HG03432 (cell line): Measurements from ENCODE around the gene SLX9.

Source experiments
- ATAC-seq: cut with Tn5 transposase; IDR thresholded peaks from one replicate; pipeline ENCODE4 v1.9.1; 2021; ENCODE audit warnings: mild to moderate bottlenecking, moderate library complexity; ENCODE audit not compliant: unreplicated experiment

SLX9 gene

GRCh38 chr21:44957047-44957831 lies 17.4 kb downstream of the SLX9 start:
- no peak for ATAC-seq

- no peak for ATAC-seq
Measured at GRCh38 chr21:44957901-44958451, 18.1 kb downstream of the SLX9 start.

GRCh38 chr21:44958471-44959191 lies 18.8 kb downstream of the SLX9 start:
- ATAC-seq = no peak

GRCh38 chr21:44959376-44960091 lies 19.7 kb downstream of the SLX9 start:
- ATAC-seq = no peak

- no peak for ATAC-seq
Measured at GRCh38 chr21:44960141-44961092, 20.6 kb downstream of the SLX9 start.

- ATAC-seq = no peak
Measured at GRCh38 chr21:44962403-44962966, 22.7 kb downstream of the SLX9 start.

- no peak for ATAC-seq
Measured at GRCh38 chr21:44964381-44964780, 24.6 kb downstream of the SLX9 start.

GRCh38 chr21:44965251-44966022 lies 25.6 kb downstream of the SLX9 start:
- no peak for ATAC-seq

GRCh38 chr21:44966135-44967081 lies 26.6 kb downstream of the SLX9 start:
- ATAC-seq = no peak

GRCh38 chr21:44967082-44968047 lies 27.5 kb downstream of the SLX9 start:
- ATAC-seq = no peak

GRCh38 chr21:44969066-44969670 lies 29.3 kb downstream of the SLX9 start:
- no peak for ATAC-seq

GRCh38 chr21:44969931-44970755 lies 30.3 kb downstream of the SLX9 start:
- ATAC-seq = no peak

GRCh38 chr21:44970766-44971671 lies 31.2 kb downstream of the SLX9 start:
- ATAC-seq = no peak

- no peak for ATAC-seq
Measured at GRCh38 chr21:44971672-44971995, 31.8 kb downstream of the SLX9 start.

GRCh38 chr21:44972301-44972814 lies 32.5 kb downstream of the SLX9 start:
- no peak for ATAC-seq
